ENCODE results near the gene LZTR1. TPM values are rescaled to one million over a fixed set of nuclear protein-coding genes. Genes with fewer than 3 reads are reported as not detected.
"Not testable (repeated sequence)": the region's sequence is repeated elsewhere in the genome, so short reads cannot be mapped to it uniquely, and the experiment has no call there.

The LZTR1 gene
- total RNA-seq, 4 donors from 2014 or later: 45.4 to 63.0 (median 53.4) TPM

DNA sequence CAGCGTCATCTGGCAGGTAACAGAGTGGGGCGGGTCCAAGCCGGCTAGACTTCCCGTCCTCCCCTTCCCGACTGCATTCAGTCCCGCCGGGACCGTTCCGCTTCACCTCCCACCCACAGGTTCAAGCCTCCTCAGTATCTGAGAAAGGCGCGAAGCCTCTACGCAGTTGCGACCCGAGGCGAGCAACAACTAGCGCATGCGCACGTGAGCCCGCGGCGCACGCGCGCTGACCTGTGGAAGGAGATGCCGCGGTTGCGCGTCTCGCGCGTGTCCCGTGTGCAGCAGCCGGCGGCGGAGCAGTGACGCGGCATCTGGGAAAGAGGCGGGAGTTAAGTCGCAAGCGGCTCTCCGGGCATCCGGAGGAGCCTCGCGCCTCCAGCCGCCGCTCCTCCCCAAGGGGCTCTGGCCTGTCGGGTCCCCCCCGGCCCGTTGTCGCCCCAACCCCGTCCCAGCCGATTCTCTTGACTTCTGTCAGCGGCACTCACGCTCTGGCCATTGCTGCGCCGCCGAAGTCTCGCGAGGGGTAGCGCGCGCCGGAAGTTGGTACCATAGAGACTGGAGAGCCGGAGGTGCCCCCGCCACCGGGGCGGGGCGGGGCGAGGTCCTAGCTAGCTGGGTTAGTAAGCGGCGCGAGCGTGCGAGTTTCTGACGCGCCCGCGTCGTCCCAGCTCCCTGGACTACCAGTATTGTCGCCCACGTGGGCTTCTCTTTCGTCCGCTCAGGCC is 19.7 kb downstream of the LZTR1 start, which contains the start of gene THAP7:
THAP7 (minus strand) TSS at position 518 of the 725 bp plus-strand sequence; CDS start at position 311, 207 bp downstream.
- whole genome bisulfite sequencing, 2 donors (ENCODE audit: low coverage in 1 of 2): no CpG with 5 or more reads among the region's 83 CpGs
- peak within 1 kb of the TSS; percentile 93 to 98 (median 96) for H3K27ac ChIP-seq
- ATAC-seq: peak; percentile 97
- H3K4me3 ChIP-seq: peak within 1 kb of the TSS; percentile 74 to 75
- H3K9me3 ChIP-seq: no peaks in the 10 kb centered on the region
- no peak for TF ChIP-seq EP300 (IDR thresholded peaks at IDR 0.05)
- TF ChIP-seq, protein P1, sequence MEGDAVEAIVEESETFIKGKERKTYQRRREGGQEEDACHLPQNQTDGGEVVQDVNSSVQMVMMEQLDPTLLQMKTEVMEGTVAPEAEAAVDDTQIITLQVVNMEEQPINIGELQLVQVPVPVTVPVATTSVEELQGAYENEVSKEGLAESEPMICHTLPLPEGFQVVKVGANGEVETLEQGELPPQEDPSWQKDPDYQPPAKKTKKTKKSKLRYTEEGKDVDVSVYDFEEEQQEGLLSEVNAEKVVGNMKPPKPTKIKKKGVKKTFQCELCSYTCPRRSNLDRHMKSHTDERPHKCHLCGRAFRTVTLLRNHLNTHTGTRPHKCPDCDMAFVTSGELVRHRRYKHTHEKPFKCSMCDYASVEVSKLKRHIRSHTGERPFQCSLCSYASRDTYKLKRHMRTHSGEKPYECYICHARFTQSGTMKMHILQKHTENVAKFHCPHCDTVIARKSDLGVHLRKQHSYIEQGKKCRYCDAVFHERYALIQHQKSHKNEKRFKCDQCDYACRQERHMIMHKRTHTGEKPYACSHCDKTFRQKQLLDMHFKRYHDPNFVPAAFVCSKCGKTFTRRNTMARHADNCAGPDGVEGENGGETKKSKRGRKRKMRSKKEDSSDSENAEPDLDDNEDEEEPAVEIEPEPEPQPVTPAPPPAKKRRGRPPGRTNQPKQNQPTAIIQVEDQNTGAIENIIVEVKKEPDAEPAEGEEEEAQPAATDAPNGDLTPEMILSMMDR (IDR thresholded peaks at IDR 0.05): peak in 1 of 4 experiments; percentile 2
- TF ChIP-seq POLR2AphosphoS5 (IDR thresholded peaks at IDR 0.05): peak; percentile 79
- peak; percentile 81 to 89 for TF ChIP-seq POLR2A (IDR thresholded peaks at IDR 0.05)
- peaks cover 0 to 51% (median 25%) of the 10 kb centered on the region in 3 donors for H3K4me1 ChIP-seq
- H3K27me3 ChIP-seq: no peaks in the 10 kb centered on the region
- peaks cover 0 to 37% of the 10 kb centered on the region in 2 donors for H3K36me3 ChIP-seq

DNA sequence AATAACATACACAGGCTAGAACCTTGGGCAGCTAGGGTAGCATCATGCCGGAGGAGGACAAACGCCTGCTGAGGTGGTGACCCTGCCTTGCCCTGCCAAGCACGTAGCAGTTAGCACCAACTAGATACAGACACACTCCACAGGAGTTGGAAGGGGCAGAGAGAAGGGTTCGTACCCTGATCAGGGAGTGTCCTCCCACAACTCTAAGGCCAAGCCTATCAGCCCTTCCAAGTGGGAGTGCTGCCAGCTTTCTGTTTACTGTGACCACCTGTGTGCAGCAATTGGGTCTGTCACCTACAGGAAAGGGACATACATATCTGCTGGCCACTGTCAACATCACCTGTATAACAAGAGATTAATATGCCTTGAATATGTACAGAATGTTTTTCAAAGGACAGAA is 21.7 kb downstream of the LZTR1 start:
- WGBS, 2 donors (ENCODE audit: low coverage in 1 of 2): 60 to 75% methylated on average over 1 to 4 of the region's 4 CpGs
- Histone ChIP-seq H3K27ac (peak overlapping the region in 3 of 4 donors; percentile 41 to 98 (median 97)), H3K4me3 (no peak overlapping the region), H3K9me3 (no peaks in the 10 kb centered on the region), H3K27me3 (no peaks in the 10 kb centered on the region), H3K4me1 (peaks cover 0 to 42% (median 25%) of the 10 kb centered on the region in 3 donors), H3K36me3 (peaks cover 0 to 17% of the 10 kb centered on the region in 2 donors)
- TF ChIP-seq EP300 (IDR thresholded peaks at IDR 0.05): no peak
- TF ChIP-seq, protein P1 (IDR thresholded peaks at IDR 0.05): no peak
- TF ChIP-seq POLR2AphosphoS5 (IDR thresholded peaks at IDR 0.05): no peak
- TF ChIP-seq POLR2A (IDR thresholded peaks at IDR 0.05): no peak
- ATAC-seq: no peak

DNA sequence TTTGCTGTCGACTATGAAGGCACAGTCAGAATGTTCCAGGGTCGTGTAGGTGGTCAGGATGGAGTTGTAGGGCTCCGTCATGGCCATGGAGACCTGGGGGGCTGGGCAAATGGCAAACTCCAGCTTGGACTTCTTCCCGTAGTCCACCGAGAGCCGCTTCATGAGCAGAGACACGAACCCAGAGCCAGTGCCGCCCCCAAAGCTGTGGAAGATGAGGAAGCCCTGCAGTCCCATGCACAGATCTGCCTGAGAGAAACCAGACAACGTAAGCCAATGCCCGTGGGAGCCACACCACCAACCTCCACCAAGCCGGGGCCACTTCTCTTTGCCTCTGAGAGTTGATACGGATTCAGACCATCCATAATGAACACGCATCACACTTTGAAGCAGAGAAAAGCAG is 27.1 kb downstream of the LZTR1 start:
- not testable (repeated sequence) for H3K27ac ChIP-seq, H3K4me1 ChIP-seq, H3K9me3 ChIP-seq, H3K27me3 ChIP-seq, H3K4me3 ChIP-seq, ATAC-seq, H3K36me3 ChIP-seq
- 80% methylated on average over 11 of the region's 13 CpGs; no CpG with 5 or more reads in 1 of the 2 donors for WGBS, 2 donors (ENCODE audit: low coverage in 1 of 2)

DNA sequence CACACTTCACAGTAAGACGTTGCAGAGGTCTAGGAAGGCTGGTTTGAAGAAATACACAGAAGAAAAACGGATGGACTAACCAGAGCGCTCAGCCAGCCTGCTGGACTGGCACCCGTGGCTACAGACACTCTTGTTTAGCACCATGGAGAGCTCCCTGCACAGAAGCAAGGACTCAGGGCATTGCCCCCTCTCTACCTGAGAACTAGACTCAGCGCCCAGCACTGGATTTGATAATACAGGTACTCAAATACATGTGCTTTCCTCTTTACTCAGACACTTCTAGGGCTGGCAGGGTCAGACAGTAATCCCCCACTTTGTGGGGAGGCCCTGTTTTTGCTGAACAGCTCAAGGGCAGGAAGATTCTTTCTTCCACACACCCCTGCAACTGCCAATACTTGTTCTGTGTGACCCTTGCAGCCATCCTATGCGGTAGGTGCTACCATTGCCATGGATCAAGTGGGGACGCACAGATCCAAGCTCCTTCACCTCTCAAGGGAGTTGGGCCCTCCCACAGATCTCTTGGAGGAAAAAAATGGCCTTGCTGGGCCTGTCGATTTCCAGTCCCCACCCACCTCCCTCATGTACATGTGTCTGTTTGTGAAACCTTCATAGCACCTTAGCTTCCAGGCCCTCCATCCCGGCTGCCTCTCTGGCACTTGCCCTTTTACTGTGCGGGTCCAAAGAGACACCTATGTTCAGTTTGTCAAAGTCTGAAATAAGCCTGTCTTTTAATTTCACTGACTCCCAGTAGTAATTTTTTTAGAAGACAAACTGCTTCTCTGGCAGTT is 27.7 kb downstream of the LZTR1 start:
- Histone ChIP-seq H3K27ac (no peak overlapping the region), H3K27me3 (no peaks in the 10 kb centered on the region), H3K9me3 (no peaks in the 10 kb centered on the region), H3K4me3 (no peak overlapping the region), H3K4me1 (peaks cover 0 to 16% (median 11%) of the 10 kb centered on the region in 3 donors), H3K36me3 (no peaks in the 10 kb centered on the region)
- TF ChIP-seq POLR2A (IDR thresholded peaks at IDR 0.05): no peak
- TF ChIP-seq, protein P1 (IDR thresholded peaks at IDR 0.05): no peak
- TF ChIP-seq POLR2AphosphoS5 (IDR thresholded peaks at IDR 0.05): no peak
- TF ChIP-seq EP300 (IDR thresholded peaks at IDR 0.05): no peak
- no peak for ATAC-seq
- WGBS, 2 donors (ENCODE audit: low coverage in 1 of 2): 21 to 44% methylated on average over 5 of the region's 10 CpGs

DNA sequence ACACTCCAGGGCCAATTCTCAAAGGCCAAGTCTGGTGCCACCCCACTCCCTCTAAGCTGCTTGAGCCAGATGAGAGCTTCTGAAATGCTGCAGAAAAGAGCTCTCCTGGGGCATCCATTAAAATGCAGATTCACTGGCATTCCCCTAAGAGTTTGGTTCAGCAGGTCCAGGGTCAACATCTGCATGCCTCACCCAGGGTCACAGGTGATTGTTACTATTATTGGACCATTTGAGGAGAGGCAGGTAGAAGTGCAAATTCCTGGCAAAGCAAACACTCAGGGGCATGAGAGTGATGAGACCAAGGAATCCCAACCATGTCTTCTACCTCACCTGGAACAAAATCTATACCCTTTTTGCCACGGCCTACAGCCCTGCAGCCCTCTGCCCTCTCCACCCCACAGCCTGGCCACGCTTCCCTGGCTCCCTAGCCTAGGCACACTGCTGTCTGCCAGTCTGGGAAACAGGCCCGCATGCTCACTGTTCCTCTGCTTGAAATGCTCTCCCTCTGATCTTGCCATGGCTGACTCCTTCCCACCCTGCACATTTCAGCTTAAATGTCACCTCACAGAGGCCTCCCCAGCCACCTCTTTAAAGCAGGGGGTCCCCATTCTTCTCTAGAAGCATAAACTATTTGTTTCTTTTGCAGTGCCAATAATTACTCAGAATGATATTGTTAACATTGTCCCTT is 28.5 kb downstream of the LZTR1 start:
- no peak for ATAC-seq
- WGBS, 2 donors (ENCODE audit: low coverage in 1 of 2): 94 to 100% methylated on average over 1 to 2 of the region's 3 CpGs

More for the DNA sequence above, 28.5 kb downstream of the LZTR1 start:
- Histone ChIP-seq H3K4me3 (no peak overlapping the region), H3K4me1 (peaks cover 0 to 24% (median 18%) of the 10 kb centered on the region in 3 donors), H3K27ac (no peak overlapping the region), H3K9me3 (no peaks in the 10 kb centered on the region), H3K36me3 (no peaks in the 10 kb centered on the region), H3K27me3 (no peaks in the 10 kb centered on the region)
- TF ChIP-seq, protein P1 (IDR thresholded peaks at IDR 0.05): no peak
- TF ChIP-seq EP300 (IDR thresholded peaks at IDR 0.05) (no peak), POLR2A (IDR thresholded peaks at IDR 0.05) (no peak), POLR2AphosphoS5 (IDR thresholded peaks at IDR 0.05) (no peak)
